Hypothalamus (tissue), 51 donors: ENCODE data around the gene LEKR1.
A peak's percentile ranks its signal among the peaks of the same experiment; 100 is the strongest.
"Not testable (repeated sequence)": the region's sequence is repeated elsewhere in the genome, so short reads cannot be mapped to it uniquely, and the experiment has no call there.

Experiments used
- DNase-seq, 51 donors: peaks; one replicate each; lab custom pipeline; 2025; lab: John Stamatoyannopoulos, UW

Gene LEKR1

DNA sequence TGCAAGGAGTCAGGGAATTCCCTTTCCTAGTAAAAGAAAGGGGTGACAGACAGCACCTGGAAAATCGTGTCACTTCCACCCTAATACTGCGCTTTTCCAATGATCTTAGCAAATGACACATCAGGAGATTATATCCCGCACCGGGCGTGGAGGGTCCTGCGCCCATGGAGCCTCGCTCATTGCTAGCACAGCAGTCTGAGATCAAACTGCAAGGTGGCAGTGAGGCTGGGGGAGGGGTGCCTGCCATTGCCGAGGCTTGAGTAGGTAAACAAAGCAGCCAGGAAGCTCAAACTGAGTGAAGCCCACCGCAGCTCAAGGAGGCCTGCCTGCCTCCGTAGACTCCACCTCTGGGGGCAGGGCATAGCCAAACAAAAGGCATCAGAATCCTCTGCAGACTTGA, 140.2 kb downstream of the LEKR1 start:
- DNase-seq: not testable (repeated sequence)

DNA sequence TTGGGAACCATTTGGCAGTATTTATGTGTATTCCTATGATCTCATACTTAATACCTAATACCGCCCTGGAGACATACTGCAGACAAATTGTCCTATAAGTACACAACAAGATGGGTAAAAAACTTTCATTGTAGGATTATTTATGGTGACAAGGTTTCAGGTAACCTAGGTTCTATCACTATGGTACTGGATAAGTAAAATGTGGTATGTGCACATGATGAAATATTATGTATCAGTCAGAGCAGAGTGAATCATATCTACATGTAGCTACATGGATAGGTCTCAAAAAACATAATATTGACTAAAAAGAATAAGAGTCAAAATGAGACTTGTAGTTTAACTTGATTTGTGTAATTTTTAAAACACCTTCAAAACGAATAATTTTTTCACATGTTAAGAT, 147.8 kb downstream of the LEKR1 start:
- no peak for DNase-seq

DNA sequence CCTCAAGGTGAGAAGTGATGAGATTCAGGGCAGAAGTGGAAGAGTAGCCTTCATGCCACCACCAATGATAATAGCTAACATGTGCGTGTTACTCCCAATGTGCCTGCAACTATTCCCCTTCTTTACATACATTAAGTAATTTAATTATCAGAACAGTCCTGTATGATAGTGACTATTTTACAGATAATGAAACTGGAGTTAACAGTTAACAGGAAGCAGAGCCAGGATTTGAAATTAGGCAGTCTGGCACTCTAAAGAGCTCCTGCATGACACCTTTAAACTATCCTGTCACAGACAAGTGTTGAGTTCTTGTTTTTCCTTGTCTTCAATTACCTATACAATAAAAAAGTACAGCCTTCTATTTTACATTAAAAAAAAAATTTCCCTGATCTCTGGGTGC, 148.8 kb downstream of the LEKR1 start:
- no peak for DNase-seq

DNA sequence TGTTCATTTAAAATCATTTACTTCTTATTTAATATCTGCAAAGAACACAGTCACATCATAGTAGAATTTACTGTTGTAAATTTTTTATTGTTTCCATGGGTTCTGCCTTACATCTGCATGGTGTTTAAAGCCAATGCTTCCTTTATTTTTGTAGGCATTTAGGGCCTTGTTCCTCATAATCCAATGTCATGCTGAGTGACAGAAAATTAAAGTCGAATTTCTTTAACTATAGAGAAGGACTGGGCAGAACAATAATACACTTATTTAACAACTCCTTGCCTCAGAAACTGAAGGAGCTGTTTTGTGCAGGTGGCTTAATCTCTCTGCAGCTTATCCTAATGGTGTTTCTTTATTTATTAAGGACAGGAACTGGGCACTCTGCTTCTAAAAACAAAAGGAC, 149.6 kb downstream of the LEKR1 start:
- no peak for DNase-seq

DNA sequence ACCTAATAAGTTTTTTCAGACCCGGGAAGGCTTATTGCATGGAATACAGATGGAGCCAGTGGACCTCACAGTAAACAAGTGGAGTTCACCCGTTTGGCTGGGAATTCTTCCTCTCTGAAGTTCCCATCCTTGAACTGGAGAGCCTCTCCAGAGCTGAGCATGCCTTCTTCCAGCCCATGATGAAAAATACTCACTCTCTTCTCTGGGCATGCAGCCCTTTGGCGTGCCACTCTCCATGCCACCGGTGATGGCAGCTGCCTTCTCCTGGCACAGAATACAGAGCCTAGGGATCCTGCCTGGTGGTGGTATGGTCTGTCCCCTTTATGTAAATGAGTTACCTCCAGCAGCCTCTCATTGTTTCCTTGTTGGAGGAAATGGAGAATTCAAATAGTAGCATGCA, 150.8 kb downstream of the LEKR1 start:
- peak in 4 of 51 donors; percentile 0 to 6 (median 1) for DNase-seq

DNA sequence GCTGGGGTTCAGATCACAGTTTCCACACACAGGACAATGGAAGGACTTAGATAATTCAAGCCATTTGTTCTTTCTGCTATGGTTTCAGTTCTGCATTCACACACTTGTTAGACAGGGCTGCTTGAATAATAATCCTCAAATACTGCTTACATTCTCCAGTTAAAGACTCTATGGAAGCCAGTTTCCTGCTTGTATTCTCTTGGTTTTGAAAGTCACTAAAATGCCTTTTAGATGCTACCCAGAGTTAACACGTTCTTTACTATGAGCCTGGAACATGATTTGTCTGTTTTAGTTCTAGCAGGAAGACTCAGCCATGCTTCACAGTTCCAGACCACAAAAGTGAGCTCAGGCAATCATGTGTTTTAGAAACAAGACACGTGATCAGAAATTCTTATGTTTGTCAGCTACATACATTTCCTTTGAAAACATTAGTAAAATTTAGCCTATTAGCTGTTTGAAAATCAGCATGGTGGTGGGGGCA, 152.4 kb downstream of the LEKR1 start:
- DNase-seq: peak in 1 of 51 donors; percentile 15

DNA sequence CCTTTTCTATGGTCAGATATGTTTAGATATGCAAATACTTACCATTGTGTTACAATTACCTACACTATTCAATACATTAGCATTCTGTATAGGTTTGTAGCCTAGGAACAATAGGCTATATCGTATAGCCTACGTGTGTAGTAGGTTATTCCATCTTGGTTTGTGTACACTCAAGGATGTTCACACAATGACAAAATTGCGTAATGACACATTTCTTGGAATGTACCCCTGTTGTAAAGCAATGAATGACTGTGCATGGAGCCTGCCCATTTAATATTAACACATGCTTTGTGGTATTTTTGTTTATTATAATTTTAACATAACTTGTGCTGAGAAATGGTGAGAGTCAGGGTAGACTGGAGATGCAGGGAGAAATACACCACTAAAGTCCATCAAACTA, 154.9 kb downstream of the LEKR1 start:
- DNase-seq: no peak

DNA sequence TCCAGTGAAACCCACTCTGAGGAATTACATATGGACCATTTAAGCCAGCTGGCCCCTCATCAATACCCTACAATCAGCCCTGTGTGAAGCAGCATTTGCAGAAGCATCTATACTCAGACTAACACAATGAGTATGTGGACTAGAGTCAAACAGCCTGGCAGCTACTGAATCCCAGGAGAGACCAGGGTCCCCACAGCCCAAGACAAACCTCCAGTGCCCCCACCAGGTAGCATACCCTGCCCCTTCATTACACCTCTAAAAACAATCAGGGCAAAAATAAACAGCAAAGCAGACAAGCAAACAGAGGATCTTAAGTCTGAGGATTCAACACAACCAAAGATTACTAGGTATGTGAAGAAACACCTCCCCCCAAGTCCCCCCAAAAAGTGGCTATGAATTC, 157.4 kb downstream of the LEKR1 start:
- DNase-seq: no peak

DNA sequence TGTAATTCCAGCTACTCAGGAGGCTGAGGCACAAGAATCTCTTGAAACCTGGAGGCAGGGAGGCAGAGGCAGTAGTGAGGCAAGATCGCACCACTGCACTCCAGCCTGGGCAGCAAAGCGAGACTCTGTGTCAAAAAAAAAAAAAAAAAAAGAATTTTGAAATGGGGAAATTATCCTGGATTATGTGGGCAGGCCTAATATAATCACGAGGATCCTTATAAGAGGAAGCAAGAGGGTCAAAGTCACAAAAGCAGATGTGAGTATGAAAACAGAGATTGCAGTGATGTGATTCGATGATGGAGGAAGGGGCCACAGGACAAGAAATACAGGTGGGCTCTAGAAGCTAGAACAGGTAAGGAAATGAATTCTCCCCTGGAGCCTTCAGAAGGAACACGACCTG, 159.6 kb downstream of the LEKR1 start:
- no peak for DNase-seq

DNA sequence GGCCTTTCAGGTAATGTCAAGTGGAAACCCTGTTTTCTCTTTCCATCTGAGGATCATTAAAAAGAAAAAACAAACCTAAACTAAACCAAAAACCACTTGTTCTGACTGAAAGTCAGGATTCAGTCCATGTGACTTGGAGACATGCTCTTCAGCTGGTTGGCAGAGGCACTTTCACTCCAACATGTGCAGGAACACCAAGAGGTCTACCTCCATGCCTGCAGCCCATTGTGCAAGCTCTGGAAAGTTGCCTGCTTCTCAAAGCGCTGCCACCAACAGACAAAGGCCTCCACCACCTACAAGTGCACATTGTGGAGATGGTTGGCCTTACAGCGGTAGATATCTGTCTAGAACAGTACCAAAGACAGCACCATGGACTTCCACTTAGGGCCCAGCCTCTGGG, 161.8 kb downstream of the LEKR1 start:
- DNase-seq: no peak

DNA sequence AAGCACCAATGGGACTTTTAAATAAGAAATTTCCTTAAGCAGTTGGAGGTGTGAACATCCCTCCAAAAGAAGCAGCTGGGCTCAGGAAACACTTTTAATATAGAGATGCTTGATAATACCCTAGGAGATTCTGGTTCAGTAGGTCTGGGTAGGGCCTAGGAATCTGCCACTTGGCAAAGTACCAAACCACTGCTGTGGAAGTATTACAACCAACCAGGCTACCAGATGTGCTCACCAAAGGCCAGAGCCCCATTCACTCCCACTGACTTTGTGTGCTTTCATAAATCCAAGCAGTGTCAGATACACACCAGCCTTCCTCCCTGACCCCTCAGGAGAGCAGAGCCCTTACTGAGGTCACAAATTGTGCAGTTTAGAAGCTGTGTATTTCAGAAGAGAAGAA, 171.2 kb downstream of the LEKR1 start:
- no peak for DNase-seq

DNA sequence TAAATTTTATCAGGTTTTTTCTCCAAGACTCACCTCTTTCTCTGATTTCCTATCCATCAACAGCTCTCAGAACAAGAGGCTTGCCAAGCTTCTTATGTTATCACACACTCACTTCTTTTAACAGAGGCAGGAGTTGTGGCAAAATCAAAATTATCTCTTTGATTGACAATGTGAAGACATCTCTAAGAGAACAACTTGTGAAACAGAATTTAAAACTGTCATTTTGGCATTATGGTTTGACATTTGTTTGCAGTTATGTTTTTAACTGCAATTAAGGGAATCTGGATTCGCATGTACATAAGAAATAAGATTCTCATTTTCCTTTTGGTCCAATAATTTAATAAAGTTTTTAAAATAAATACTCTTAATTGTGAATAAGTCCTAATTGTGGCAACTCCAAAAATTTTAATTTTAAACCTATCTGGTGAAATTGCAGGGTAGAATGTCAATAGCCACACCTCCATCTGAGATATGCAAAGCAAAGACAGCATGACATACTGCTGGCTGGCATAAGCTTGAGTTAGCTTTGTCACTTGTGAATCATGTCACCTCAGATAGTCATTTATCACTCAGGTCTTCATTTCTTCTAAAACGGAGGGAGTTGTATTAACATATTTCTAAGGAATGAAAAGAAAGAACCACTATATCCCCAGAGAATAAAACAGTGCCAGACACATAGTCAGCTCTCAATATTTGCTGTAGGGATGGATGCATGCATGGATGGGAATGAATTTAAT, 175.2 kb downstream of the LEKR1 start:
- DNase-seq: no peak

DNA sequence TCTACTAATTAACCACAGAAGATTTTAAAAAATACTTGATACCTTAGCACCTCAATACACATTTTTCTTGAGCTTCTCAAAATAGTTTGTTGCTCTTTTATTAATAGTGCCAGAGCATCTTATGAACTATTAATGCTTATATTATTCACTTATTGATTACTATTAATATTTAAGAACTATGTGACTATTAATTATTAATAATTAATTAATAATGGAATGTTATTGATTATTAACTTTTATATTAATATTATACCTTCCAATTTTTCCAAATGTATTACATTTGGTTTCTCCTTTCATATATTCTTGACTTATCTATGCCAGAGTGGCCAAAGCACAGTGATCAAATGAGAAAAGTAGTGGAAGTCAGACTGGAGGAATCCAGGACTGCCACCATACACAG, 195.5 kb downstream of the LEKR1 start:
- DNase-seq: no peak

DNA sequence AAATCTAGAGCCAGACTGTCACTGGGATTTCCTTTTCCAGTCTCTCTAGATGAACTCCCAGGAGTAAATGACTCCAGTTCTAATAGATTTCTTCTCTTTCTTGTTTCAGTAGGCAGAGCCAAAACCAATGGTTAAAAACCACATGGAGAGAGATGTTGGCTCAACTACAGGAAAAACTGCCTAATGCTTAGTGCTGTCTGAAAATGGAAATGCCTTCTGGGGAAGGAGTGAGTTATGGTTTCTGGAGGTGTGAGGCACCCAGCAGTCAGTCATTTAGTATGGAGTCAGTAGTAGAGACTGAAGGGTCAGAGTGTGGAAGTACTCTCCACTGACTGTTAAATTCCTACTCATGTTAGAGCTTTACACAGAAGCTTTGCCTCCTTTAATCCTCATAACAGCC, 197.1 kb downstream of the LEKR1 start:
- DNase-seq: no peak

DNA sequence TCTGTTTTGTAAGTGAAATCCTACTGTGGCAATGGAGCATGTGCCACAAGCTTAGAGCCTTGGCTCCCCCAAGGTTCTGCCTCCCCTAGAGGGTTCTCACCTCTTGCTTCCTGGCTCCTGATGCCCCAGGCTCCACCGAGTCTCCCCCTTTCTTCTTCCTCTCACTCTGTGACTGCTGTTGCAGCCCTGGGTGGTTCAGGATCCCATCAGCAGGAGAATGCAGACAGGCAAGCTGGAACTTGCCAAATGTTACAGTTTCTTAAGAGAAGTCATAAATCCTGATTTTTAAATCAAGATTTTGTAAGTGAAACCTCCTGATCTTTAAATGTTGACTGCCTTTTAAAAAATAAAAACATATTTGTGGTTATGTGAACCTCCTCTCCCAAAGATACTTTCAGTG, 199.9 kb downstream of the LEKR1 start:
- no peak for DNase-seq

DNA sequence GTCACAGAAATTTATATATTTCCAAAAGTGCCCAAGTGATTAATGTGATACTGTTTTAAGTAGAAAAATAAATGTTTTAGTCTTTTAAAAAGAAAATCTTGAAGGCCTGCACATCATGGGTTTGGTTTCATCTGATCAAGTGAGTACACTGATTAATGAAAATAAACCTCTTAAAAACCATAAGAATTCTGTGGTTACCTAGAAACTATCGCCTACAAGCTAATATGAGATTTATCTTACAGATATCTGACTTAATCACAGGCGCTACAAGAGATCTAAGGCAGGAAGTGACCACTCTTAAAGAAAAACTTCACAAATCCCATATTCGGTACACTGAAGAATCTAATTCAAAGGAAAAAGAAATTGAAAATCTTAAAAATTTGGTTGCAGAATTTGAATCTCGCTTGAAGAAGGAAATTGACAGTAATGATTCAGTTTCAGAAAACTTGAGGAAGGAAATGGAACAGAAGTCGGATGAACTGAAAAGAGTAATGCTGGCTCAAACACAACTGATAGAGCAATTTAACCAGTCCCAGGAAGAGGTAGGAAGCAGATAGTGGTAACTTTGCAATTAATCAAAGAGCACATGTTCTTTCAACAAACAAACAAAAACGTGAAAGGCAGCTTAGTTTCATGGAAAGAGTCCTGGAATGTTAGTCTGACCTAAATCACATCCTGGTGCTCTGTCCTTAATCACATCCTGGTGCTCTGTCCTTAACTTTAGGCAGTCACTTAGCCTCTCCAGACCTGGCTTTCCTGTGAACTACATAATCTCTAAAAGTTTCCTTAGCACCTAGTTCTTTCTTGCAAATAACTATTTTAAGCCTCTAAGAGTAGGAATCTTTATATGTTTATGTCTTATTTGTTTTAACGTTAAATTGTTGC, 201.9 kb downstream of the LEKR1 start:
- DNase-seq: no peak

DNA sequence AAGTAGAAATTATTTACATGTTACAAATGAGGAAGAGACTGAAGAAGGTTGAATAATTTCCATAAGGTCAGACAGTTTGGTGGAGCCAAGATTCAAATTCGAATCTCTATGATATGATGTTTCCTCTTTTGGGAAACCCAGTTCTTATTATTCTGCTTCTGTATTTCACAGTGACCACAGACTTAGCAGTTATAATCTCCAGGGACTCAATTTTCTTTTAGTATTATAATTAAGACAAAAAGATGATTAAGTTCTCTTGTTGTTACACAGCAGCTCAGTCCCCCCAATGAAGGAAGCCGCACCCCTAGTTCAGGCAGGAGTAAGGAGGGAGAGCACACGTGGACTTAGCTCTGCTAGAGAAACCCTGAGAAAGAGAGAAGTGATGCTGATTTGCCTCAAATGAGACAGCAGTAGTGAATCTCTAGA, 203.2 kb downstream of the LEKR1 start:
- no peak for DNase-seq

DNA sequence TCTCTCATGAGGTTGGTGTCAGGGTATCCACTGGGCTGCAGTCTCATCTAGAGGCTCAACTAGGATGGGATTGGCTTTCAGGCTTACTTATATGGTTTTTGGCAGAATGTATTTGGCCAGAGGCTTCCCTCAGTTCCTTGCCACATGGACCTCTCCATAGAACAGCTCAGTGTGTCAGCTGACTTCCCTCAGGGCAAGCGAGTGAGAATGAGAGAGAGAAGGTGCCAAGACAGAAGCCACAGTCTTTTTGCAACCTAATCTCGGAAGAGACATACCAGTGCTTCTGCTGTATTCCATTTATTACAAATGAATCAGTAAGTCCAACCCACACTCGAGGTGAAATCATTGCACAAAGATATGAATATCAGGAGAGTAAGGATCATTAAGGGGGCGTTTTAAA, 204.6 kb downstream of the LEKR1 start:
- DNase-seq: no peak

DNA sequence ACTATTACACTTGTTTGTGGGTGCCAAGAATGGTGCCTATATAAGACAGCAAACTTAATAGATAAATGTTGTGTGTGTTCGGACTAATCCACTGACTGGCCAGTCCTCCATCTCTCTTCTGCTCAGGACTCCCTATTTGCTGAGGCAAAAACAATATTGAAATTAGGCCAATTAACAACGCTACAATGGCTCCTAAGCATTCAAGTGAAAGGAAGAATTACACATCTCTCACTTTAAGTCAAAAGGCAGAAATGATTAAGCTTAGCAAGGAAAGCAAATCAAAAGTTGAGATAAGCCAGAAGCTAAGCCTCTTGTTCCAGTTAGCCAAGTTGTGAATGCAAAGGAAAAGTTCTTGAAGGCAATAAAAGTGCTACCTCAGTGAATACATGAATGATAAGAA, 206.8 kb downstream of the LEKR1 start:
- DNase-seq: no peak

DNA sequence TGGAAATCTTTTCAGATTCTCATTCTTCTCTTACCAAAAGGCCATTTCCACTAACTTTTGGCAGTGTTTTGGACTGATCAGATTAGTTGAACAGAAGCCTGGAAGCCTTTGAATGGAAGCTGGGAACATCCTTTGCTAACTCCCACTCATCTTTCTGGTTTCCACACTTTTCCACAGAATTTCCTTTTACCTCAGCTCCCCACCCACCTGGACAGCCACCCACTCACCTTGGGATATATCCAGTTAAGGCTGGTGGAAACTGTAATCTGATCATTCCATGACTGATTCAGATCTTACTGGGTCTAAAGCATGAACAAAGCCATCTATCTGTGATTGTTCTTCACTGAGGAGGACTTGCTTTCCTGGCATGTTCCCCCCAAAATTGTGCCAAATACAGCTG, 214.3 kb downstream of the LEKR1 start:
- peak in 1 of 51 donors; percentile 1 for DNase-seq

DNA sequence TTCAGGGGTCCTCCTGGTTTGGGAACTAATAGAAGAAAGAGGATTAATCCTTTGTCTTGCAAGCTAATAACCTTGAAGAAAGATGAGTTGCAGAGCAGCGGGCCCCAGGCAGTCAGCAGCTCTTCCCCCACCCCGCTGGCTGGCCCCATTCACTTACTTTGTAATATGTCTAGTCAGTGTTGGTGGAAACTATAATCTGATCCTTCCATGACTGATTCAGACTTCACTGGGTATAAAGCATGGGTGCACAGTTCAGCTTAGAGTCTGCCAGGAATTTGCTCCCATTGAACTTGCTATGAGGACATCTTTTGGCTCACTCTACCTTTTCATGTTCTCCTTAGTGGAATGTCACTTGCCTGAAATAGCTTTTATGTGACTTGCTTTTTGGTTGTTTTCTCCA, 216.1 kb downstream of the LEKR1 start:
- no peak for DNase-seq

DNA sequence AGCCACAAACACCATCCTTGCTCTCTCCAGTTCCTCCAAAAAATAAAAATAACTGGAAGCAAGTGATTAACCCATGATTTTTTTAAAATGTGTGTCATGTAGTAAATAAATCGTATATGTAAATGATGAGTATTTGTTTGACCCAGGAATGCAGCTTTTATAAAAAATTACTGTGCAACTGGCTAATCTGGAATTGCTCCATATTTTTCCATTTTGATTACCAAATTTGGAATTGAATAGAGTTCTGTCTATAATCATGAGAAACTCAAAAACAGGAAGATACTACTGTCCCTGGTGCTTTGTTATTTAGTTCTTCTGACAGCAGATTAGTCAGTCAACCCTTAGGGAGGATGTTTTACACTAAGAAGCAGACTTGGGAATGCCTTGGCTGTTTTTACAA, 217.6 kb downstream of the LEKR1 start:
- DNase-seq: no peak
